HEK293 (cell line): ENCODE measurements around the gene RPL10A.

ENCODE experiments used
- GLIS2 ChIP-seq: fragments of 450-650 bp; formaldehyde crosslinking; IDR thresholded peaks from 2 replicates; pipeline ENCODE4 v1.5.1; 2016; ENCODE audit warnings: missing biosample characterization, missing genetic modification characterization
- HOXA7 ChIP-seq: sonication (generic); formaldehyde crosslinking; IDR thresholded peaks from 2 replicates; pipeline ENCODE4 v1.8.1; 2022; ENCODE audit warnings: missing genetic modification reagents, borderline replicate concordance
- KLF17 ChIP-seq: fragments of 450-650 bp; formaldehyde crosslinking; IDR thresholded peaks from 2 replicates; pipeline ENCODE4 v1.5.1; 2016; ENCODE audit warnings: missing biosample characterization, missing genetic modification characterization
- SP2 ChIP-seq: fragments of 450-650 bp; formaldehyde crosslinking; IDR thresholded peaks from 2 replicates; pipeline ENCODE4 v1.5.1; 2016; ENCODE audit warnings: missing biosample characterization, missing genetic modification characterization
- ZBTB1 ChIP-seq: fragments of 450-650 bp; formaldehyde crosslinking; IDR thresholded peaks from 2 replicates; pipeline ENCODE4 v1.5.1; 2016; ENCODE audit warnings: missing biosample characterization, missing genetic modification characterization
- ZBTB11 ChIP-seq: fragments of 450-650 bp; formaldehyde crosslinking; conservative IDR thresholded peaks from 2 replicates; pipeline ENCODE4 v1.5.1; 2016; ENCODE audit warnings: low read depth, missing biosample characterization, missing genetic modification characterization
- ZBTB17 ChIP-seq: fragments of 450-650 bp; formaldehyde crosslinking; IDR thresholded peaks from 2 replicates; pipeline ENCODE4 v1.5.1; 2016; ENCODE audit warnings: missing biosample characterization, missing genetic modification characterization
- ZBTB48 ChIP-seq: fragments of 450-650 bp; formaldehyde crosslinking; IDR thresholded peaks from 2 replicates; pipeline ENCODE4 v1.5.1; 2016; ENCODE audit warnings: missing biosample characterization, missing genetic modification characterization
- ZBTB6 ChIP-seq: fragments of 450-650 bp; formaldehyde crosslinking; IDR thresholded peaks from 2 replicates; pipeline ENCODE4 v1.5.1; 2017; ENCODE audit warnings: missing biosample characterization, missing genetic modification characterization
- ZFP69B ChIP-seq: fragments of 450-650 bp; formaldehyde crosslinking; IDR thresholded peaks from 2 replicates; pipeline ENCODE4 v1.5.1; 2016; ENCODE audit warnings: missing biosample characterization, missing genetic modification characterization
- ZIC2 ChIP-seq: fragments of 450-650 bp; formaldehyde crosslinking; IDR thresholded peaks from 2 replicates; pipeline ENCODE4 v1.5.1; 2016; ENCODE audit warnings: missing biosample characterization, missing genetic modification characterization
- ZNF10 ChIP-seq: fragments of 450-650 bp; formaldehyde crosslinking; IDR thresholded peaks from 2 replicates; pipeline ENCODE4 v1.5.1; 2017; ENCODE audit warnings: missing biosample characterization, missing genetic modification characterization
- ZNF26 ChIP-seq: fragments of 450-650 bp; formaldehyde crosslinking; IDR thresholded peaks from 2 replicates; pipeline ENCODE4 v1.5.1; 2016; ENCODE audit warnings: missing biosample characterization, missing genetic modification characterization
- ZNF335 ChIP-seq: fragments of 450-650 bp; formaldehyde crosslinking; conservative IDR thresholded peaks from 2 replicates; pipeline ENCODE4 v1.5.1; 2016; ENCODE audit warnings: missing biosample characterization, missing genetic modification characterization
- ZNF341 ChIP-seq: fragments of 450-650 bp; formaldehyde crosslinking; IDR thresholded peaks from 2 replicates; pipeline ENCODE4; 2016; ENCODE audit warnings: low read depth, missing biosample characterization, missing genetic modification characterization
- ZNF362 ChIP-seq: fragments of 450-650 bp; formaldehyde crosslinking; IDR thresholded peaks from 2 replicates; pipeline ENCODE4 v1.5.1; 2016; ENCODE audit warnings: missing biosample characterization, missing genetic modification characterization
- ZNF580 ChIP-seq: fragments of 450-650 bp; formaldehyde crosslinking; IDR thresholded peaks from 2 replicates; pipeline ENCODE4 v1.5.1; 2016; ENCODE audit warnings: missing biosample characterization, missing genetic modification characterization
- ZNF623 ChIP-seq: fragments of 450-650 bp; formaldehyde crosslinking; IDR thresholded peaks from 2 replicates; pipeline ENCODE4 v1.5.1; 2016; ENCODE audit warnings: missing biosample characterization, missing genetic modification characterization
- ZNF692 ChIP-seq: fragments of 450-650 bp; formaldehyde crosslinking; IDR thresholded peaks from 2 replicates; pipeline ENCODE4 v1.5.1; 2016; ENCODE audit warnings: missing biosample characterization, missing genetic modification characterization
- ZSCAN16 ChIP-seq: fragments of 450-650 bp; formaldehyde crosslinking; IDR thresholded peaks from 2 replicates; pipeline ENCODE4 v1.5.1; 2016; ENCODE audit warnings: missing biosample characterization, missing genetic modification characterization

RPL10A gene

GRCh38 chr6:35487658-35488516, 19.7 kb downstream of the RPL10A start (continued):
- TF ChIP-seq KLF17 (tag by site-specific recombination) = peak; percentile 46
- peak; percentile 80 for TF ChIP-seq ZNF335 (tag by site-specific recombination)
- TF ChIP-seq ZFP69B (tag by site-specific recombination) = 0 out of 2 replicates have a peak, but pooled peaks have one; percentile 31
- TF ChIP-seq SP2 (tag by site-specific recombination) = peak; percentile 75
- peak; percentile 94 for TF ChIP-seq ZBTB17 (tag by site-specific recombination)
- no peak for TF ChIP-seq ZNF26 (tag by site-specific recombination)
- TF ChIP-seq ZNF10 (tag by site-specific recombination) = no peak
- TF ChIP-seq ZBTB11 (tag by site-specific recombination) = peak; percentile 43
- TF ChIP-seq ZBTB6 (tag by site-specific recombination) = 0 out of 2 replicates have a peak, but pooled peaks have one; percentile 43
- peak; percentile 93 for TF ChIP-seq ZSCAN16 (tag by site-specific recombination)
- TF ChIP-seq ZBTB48 (tag by site-specific recombination) = peak; percentile 92
- no peak for TF ChIP-seq ZNF623 (tag by site-specific recombination)
- peak; percentile 48 for TF ChIP-seq ZNF341 (tag by site-specific recombination)
- TF ChIP-seq ZBTB1 (tag by site-specific recombination) = no peak
- TF ChIP-seq ZNF692 (tag by site-specific recombination) = peak; percentile 65
- no peak for TF ChIP-seq ZIC2 (tag by site-specific recombination)
- TF ChIP-seq HOXA7 (CRISPR knock-in tag) = no peak
- no peak for TF ChIP-seq ZNF362 (tag by site-specific recombination)
- TF ChIP-seq ZNF580 (tag by site-specific recombination) = peak; percentile 93
- TF ChIP-seq GLIS2 (tag by site-specific recombination) = peak; percentile 61
